Adrenal gland (tissue), 12 donors: ENCODE data around the gene TNS2. TPM values are rescaled to one million over a fixed set of nuclear protein-coding genes. Genes with fewer than 3 reads are reported as not detected.
A peak's percentile ranks its signal among the peaks of the same experiment; 100 is the strongest.
"Not testable (repeated sequence)": the region's sequence is repeated elsewhere in the genome, so short reads cannot be mapped to it uniquely, and the experiment has no call there.

Experiments used
- DNase-seq, 7 donors: peaks; one replicate each; pipeline ENCODE4 v3.0.0-alpha.2; 2019 to 2020
- H3K27ac ChIP-seq, 5 donors: fragments of 200-600 bp; sonication (generic) in 4 of 5; 1 replicate in 3 of 5; 2 replicates in 2 of 5; pipeline versions ENCODE4 v1.5.1 to v1.8.0; 2016 to 2020; ENCODE audit warnings: mild to moderate bottlenecking in 1 of 5
- H3K27me3 ChIP-seq: fragments of 200-600 bp; 2 replicates; pipeline ENCODE4 v1.8.0; 2021
- H3K36me3 ChIP-seq, 2 donors: fragments of 200-600 bp; replicated peaks in 1 of 2; 1 replicate in 1 of 2; 2 replicates in 1 of 2; pipeline versions ENCODE4 v1.5.1 to v1.8.0; 2018 to 2022
- H3K4me1 ChIP-seq, 2 donors: fragments of 200-600 bp; replicated peaks in 1 of 2; 1 replicate in 1 of 2; 2 replicates in 1 of 2; pipeline versions ENCODE4 v1.5.1 to v1.8.0; 2018 to 2021
- H3K4me3 ChIP-seq, 4 donors: fragments of 200-600 bp; sonication (generic) in 3 of 4; one replicate each; pipeline ENCODE4 v1.5.1; 2016 to 2018
- H3K9me3 ChIP-seq, 3 donors: fragments of 200-600 bp; sonication (generic) in 1 of 3; replicated peaks in 1 of 3; 1 replicate in 2 of 3; 2 replicates in 1 of 3; pipeline versions ENCODE4 v1.5.1 to v1.8.0; 2016 to 2021
- CTCF ChIP-seq, 6 experiments: fragments of 450-650 bp in 4 of 6; fragments of 200-600 bp in 2 of 6; sonication (generic) in 1 of 6; IDR thresholded peaks; 1 replicate in 5 of 6; 2 replicates in 1 of 6; pipeline versions ENCODE4 v1.5.1 to v1.8.0; 2016 to 2021; ENCODE audit warnings: antibody characterized with exemption in 6 of 6, mild to moderate bottlenecking in 2 of 6, moderate library complexity in 1 of 6
- POLR2A ChIP-seq, 2 donors: fragments of 450-650 bp; IDR thresholded peaks; one replicate each; pipeline ENCODE4 v1.6.1; 2017; ENCODE audit warnings: antibody characterized with exemption in 2 of 2, mild to moderate bottlenecking in 2 of 2, moderate library complexity in 1 of 2
- WGBS, 4 donors: extraction: QIAGEN DNeasy Blood & Tissue Kit in 2 of 4; methylation state at CpG; one replicate each; pipeline versions ENCODE4 v1.1.5 to v1.1.7; 2013 to 2017; 5-methylcytosine and 5-hydroxymethylcytosine counted together
- intact Hi-C, 2 donors: fragments of 100-400 bp; cut with DNase I; formaldehyde crosslinking; loops; one replicate each; pipeline versions ENCODE4 v1.14.1 to v1.15.0; 2022 to 2023
- polyA plus RNA-seq, 3 donors: library from polyadenylated mRNA; stranded (reverse); fragments of 200-250 nt in 2 of 3; fragments of 350-450 nt in 1 of 3; fragmentation: Illumina TruSeq in 1 of 3; extraction: RNeasy Lipid Tissue Mini Kit (QIAGEN cat#74804) in 1 of 3; gene quantifications; one replicate each; pipeline ENCODE4 v1.2.3, GENCODE V29; 2013 to 2014
- total RNA-seq, 9 donors: library from RNA; depleted of rRNA in 4 of 9; stranded (reverse); fragments of >200 nt in 4 of 9; fragments of 120-200 nt in 1 of 9; fragmentation: NEBNext Ultra II Directional in 1 of 9; extraction: Animal tissue kit (Norgen Biotek cat#: 25700) in 1 of 9; gene quantifications; one replicate each; pipeline versions ENCODE4 v1.1.0 to v1.2.4, GENCODE V29; 2013 to 2023
- donor health status: healthy with polysubstance abuse.
- donor health status: Bipolar disorder and iron deficiency.
- donor health status: DM: yes; HTN: yes; CAD: no.
- donor health status: DM: no; HTN: no; CAD: no.
- donor health status: DM: no; HTN: no; CAD: no.
- donor health status: DM: yes; HTN: yes; CAD: no.

TNS2 gene
- total and polyA plus RNA-seq, 12 donors: 21.8 to 1,019 (median 175) TPM

- WGBS, 4 donors: 80 to 88% (median 85%) methylated on average over 6 of the region's 6 CpGs
- no peaks in the 10 kb centered on the region for H3K36me3 ChIP-seq
- DNase-seq: peak in 1 of 7 donors; percentile 10
- intact Hi-C loops: no loop called here
- no peaks in the 10 kb centered on the region for H3K4me1 ChIP-seq
- H3K4me3 ChIP-seq: no peak overlapping the region
- no peaks in the 10 kb centered on the region for H3K27me3 ChIP-seq
- TF ChIP-seq POLR2A (IDR thresholded peaks at IDR 0.05): no peak
- TF ChIP-seq CTCF (IDR thresholded peaks at IDR 0.05): no peak
- H3K9me3 ChIP-seq: no peaks in the 10 kb centered on the region
- no peak overlapping the region for H3K27ac ChIP-seq
Observed at GRCh38 chr12:53091756-53092155, 41.9 kb downstream of the TNS2 start.

- H3K27ac ChIP-seq: peak overlapping the region in 2 of 5 donors; percentile 30 to 54
- 59 to 78% (median 71%) methylated on average over 5 to 6 of the region's 6 CpGs for WGBS, 4 donors
- TF ChIP-seq CTCF (IDR thresholded peaks at IDR 0.05) (no peak), POLR2A (IDR thresholded peaks at IDR 0.05) (no peak)
Observed at GRCh38 chr12:53093777-53094393, 44.0 kb downstream of the TNS2 start.

GRCh38 chr12:53094394-53094787, 44.5 kb downstream of the TNS2 start:
- Histone ChIP-seq H3K9me3 (no peaks in the 10 kb centered on the region), H3K4me3 (no peak overlapping the region), H3K4me1 (peaks cover 0 to 26% of the 10 kb centered on the region in 2 donors), H3K27ac (peak overlapping the region in 2 of 5 donors; percentile 30 to 54), H3K27me3 (no peaks in the 10 kb centered on the region), H3K36me3 (no peaks in the 10 kb centered on the region)
- TF ChIP-seq POLR2A (IDR thresholded peaks at IDR 0.05): no peak
- no peak for TF ChIP-seq CTCF (IDR thresholded peaks at IDR 0.05)
- intact Hi-C loops: no loop called here
- WGBS, 4 donors: 77 to 83% (median 82%) methylated on average over 6 of the region's 6 CpGs
- DNase-seq: peak in 1 of 7 donors; percentile 18

More at GRCh38 chr12:53093777-53094393, 44.0 kb downstream of the TNS2 start:
- no peaks in the 10 kb centered on the region for H3K27me3 ChIP-seq
- peaks cover 0 to 21% of the 10 kb centered on the region in 2 donors for H3K4me1 ChIP-seq
- no peaks in the 10 kb centered on the region for H3K36me3 ChIP-seq
- no peak overlapping the region for H3K4me3 ChIP-seq
- peak in 2 of 7 donors; percentile 33 to 57 for DNase-seq
- H3K9me3 ChIP-seq: no peaks in the 10 kb centered on the region
- intact Hi-C loops: no loop called here

- intact Hi-C loops, H3K27me3 ChIP-seq, H3K9me3 ChIP-seq, H3K4me3 ChIP-seq, H3K27ac ChIP-seq, H3K36me3 ChIP-seq: not testable (repeated sequence)
- H3K4me1 ChIP-seq: peaks cover 0 to 31% of the 10 kb centered on the region in 2 donors
- peak in 1 of 7 donors; percentile 28 for DNase-seq
- 80 to 85% (median 81%) methylated on average over 5 of the region's 5 CpGs for WGBS, 4 donors
Observed at GRCh38 chr12:53094796-53095595, 45.1 kb downstream of the TNS2 start.

- Histone ChIP-seq H3K27ac (peak overlapping the region in 2 of 5 donors; percentile 57 to 93), H3K4me1 (peaks cover 0 to 33% of the 10 kb centered on the region in 2 donors)
- 84 to 96% (median 93%) methylated on average over 3 of the region's 3 CpGs for WGBS, 4 donors
- DNase-seq: peak in 1 of 7 donors; percentile 41
- H3K27me3 ChIP-seq, H3K36me3 ChIP-seq, intact Hi-C loops, H3K9me3 ChIP-seq, H3K4me3 ChIP-seq: not testable (repeated sequence)
Observed at GRCh38 chr12:53095596-53095895, 45.7 kb downstream of the TNS2 start.
